ENCODE measurements around the gene C5orf24.

The C5orf24 gene

DNA sequence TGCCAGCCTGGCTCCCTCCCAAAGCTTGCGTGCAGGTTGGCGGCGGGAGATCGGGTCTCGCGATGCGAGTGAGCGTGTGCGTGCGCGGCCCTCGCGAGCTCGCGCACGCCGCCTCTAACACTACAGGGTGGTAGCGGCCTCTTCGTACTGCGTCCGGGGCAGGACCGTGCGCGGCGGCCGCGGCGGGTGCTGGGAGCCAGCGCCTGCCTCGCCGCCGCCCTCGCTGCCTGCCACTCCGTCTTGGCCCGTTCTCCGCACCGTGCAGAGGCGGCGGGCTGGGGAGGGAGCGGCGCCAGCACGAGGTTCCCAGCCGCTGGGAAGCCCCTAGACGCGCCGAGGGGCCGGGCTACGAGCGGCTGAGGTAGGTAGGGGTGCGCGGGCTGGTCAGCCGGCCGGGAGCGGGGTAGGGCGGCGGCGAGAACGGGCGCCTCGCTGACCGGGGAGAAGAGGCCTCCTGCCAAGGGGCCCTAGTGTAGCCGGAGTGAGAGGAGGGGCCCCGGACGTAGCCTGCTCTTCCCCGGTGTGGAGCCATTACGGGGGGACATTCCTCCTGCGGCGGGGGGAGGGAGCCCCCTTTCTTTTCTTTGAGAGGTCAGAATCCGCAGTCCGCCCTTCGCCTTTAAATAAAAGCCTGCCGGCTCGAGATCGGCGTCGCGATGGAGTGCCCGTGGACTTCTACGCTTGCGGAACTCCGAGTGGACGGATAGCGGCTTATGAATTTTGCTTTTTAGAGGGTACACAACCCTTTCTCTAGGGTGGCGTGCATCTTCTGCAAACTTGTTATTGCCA is at the start of gene C5orf24:
TSS of gene C5orf24 (plus strand) at position 117 of the 789 bp plus-strand sequence. CDS start 8,933 bp downstream, outside the sequence.
- TF ChIP-seq, protein P1, sequence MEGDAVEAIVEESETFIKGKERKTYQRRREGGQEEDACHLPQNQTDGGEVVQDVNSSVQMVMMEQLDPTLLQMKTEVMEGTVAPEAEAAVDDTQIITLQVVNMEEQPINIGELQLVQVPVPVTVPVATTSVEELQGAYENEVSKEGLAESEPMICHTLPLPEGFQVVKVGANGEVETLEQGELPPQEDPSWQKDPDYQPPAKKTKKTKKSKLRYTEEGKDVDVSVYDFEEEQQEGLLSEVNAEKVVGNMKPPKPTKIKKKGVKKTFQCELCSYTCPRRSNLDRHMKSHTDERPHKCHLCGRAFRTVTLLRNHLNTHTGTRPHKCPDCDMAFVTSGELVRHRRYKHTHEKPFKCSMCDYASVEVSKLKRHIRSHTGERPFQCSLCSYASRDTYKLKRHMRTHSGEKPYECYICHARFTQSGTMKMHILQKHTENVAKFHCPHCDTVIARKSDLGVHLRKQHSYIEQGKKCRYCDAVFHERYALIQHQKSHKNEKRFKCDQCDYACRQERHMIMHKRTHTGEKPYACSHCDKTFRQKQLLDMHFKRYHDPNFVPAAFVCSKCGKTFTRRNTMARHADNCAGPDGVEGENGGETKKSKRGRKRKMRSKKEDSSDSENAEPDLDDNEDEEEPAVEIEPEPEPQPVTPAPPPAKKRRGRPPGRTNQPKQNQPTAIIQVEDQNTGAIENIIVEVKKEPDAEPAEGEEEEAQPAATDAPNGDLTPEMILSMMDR (conservative IDR thresholded peaks at IDR 0.05; ENCODE audit: low read length): no peak
- peak within 1 kb of the TSS; percentile 73 for H3K4me3 ChIP-seq (ENCODE audit: low read length)
- peak; percentile 96 for DNase-seq (ENCODE audit: low read depth)

DNA sequence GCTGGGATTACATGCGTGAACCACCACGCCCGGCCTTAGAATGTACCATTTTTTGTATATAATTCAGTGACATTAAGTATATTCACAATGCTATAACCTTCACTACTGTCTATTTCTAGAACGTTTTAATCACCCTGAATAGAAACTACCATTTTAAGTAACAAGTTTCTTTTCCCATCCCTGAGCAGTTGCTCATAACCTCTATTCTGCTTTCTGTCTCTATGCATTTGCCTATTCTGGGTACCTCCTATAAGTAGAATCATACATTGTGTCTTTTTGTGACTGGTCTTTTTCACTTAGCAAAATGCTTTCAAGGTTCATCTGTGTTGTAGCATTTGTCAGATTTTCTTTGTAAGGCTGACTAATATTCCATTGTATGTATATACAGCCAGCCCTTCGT is 47.3 kb upstream of the C5orf24 start:
- TF ChIP-seq, protein P1 (conservative IDR thresholded peaks at IDR 0.05; ENCODE audit: low read length): no peak
- no peak for DNase-seq (ENCODE audit: low read depth)
- H3K4me3 ChIP-seq (ENCODE audit: low read length): no peak overlapping the region

DNA sequence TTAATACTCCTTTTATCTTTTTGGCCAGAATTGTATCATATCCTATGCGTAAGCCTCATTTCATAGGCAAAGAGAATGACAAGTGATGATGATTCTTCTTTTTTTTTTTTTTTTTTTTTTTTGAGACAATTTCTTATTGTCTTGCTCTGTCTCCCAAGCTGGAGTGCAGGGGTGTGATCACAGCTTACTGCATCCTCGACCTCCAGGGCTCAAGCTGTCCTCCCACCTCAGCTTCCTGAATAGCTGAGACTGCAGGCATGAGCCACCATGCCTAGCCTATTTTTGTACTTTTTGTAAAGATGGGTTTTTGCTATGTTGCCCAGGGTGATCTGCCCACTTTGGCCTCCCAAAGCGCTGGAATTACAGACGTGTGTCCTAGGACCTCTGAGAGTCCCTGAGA is 41.9 kb upstream of the C5orf24 start:
- no peak for DNase-seq (ENCODE audit: low read depth)
- H3K4me3 ChIP-seq (ENCODE audit: low read length): no peak overlapping the region
- TF ChIP-seq, protein P1 (conservative IDR thresholded peaks at IDR 0.05; ENCODE audit: low read length): no peak

DNA sequence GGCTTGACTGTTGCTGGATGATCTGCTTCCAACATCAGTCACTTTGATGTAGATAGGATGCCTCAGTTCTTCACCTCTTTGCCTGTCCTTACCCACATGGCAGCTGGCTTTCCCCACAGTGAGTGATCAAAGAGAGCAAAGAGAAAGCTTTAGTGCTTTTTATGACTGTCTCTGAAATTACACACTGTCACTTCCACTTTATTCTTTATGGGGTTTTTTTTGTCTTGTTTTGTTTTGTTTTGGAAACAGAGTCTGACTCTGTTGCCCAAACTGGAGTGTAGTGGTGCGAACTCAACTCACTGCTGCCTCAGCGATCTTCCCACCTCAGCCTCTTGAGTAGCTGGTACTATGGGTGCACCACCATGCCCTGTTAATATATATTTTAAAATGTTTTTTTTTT is 32.4 kb upstream of the C5orf24 start:
- H3K4me3 ChIP-seq (ENCODE audit: low read length): no peak overlapping the region
- no peak for DNase-seq (ENCODE audit: low read depth)
- TF ChIP-seq, protein P1 (conservative IDR thresholded peaks at IDR 0.05; ENCODE audit: low read length): no peak

DNA sequence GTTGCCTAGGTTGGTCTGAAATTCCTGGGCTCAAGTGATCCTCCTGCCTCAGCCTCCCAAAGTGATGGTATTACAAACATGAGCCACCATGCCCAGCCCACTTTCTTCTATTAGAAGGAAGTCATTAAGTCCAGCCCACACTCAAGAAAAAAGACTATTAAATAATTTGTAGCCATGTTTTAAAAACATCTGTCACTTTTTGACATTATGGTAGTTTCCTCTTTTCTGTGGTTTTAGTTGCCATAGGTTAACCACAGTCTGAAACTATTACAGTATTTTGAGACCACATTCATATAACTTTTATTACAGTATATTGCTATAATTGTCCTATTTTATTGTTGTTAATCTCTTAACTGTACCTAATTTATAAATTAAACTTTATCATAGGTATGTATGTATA is 31.9 kb upstream of the C5orf24 start:
- H3K4me3 ChIP-seq (ENCODE audit: low read length): no peak overlapping the region
- no peak for DNase-seq (ENCODE audit: low read depth)
- TF ChIP-seq, protein P1 (conservative IDR thresholded peaks at IDR 0.05; ENCODE audit: low read length): no peak

DNA sequence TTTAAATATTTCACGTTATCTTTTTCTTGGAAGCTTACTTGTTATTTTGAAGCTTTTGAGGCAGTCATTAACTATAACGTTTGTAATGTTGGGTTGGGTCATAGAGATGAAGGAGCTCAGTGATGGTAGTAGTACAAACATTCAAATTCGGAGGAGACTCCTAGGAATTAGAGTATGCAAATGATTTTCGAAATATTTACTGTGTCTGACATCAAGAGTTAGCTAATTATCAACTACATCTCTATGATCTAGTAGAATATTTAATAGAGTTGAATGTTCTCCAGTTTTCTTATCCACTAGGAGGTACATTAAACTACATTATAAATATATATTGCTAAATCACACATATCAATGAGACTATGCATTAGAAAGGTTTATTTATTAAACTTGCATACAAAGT is 28.8 kb upstream of the C5orf24 start:
- TF ChIP-seq, protein P1 (conservative IDR thresholded peaks at IDR 0.05; ENCODE audit: low read length): no peak
- H3K4me3 ChIP-seq (ENCODE audit: low read length): no peak overlapping the region
- no peak for DNase-seq (ENCODE audit: low read depth)

DNA sequence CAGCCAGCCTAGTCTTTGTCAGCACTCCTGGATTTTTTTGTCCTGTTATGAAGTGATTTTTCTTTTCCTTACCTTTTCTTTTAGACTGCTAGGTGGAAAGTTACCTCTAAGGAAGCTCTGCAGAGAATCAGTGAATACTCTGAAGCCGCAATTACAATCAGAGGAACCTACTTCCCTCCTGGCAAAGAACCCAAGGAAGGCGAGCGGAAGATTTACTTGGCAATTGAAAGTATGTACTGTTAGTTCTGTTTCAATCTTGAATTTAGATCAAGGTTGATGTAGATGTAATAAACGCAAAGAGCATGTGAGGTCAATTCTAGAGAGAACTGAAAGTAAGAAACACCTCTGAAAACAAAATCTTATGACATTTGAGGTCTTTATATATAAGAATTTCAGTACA is 27.0 kb upstream of the C5orf24 start:
- TF ChIP-seq, protein P1 (conservative IDR thresholded peaks at IDR 0.05; ENCODE audit: low read length): no peak
- no peak for DNase-seq (ENCODE audit: low read depth)
- no peak overlapping the region for H3K4me3 ChIP-seq (ENCODE audit: low read length)
